ENCODE data around the gene FGD3. TPM values are rescaled to one million over a fixed set of nuclear protein-coding genes. Genes with fewer than 3 reads are reported as not detected.

FGD3 gene
- total RNA-seq, 1 experiment from 2014 or later = 26.6 TPM

- Mint-ChIP-seq H3K4me3 (ENCODE audit: unreplicated experiment) (no peak overlapping the region), H3K27me3 (ENCODE audit: insufficient read depth, unreplicated experiment) (no peaks in the 10 kb centered on the region), H3K9me3 (ENCODE audit: unreplicated experiment) (no peaks in the 10 kb centered on the region), H3K4me1 (ENCODE audit: low read depth, unreplicated experiment) (no peaks in the 10 kb centered on the region), H3K27ac (ENCODE audit: unreplicated experiment) (no peak overlapping the region), H3K36me3 (ENCODE audit: insufficient read depth, unreplicated experiment) (peaks cover 7% of the 10 kb centered on the region)
- Histone ChIP-seq H3K4me1 (no peaks in the 10 kb centered on the region), H3K27me3 (replicated peaks; ENCODE audit: control insufficient read depth, insufficient read depth, low read length) (no peaks in the 10 kb centered on the region), H3K36me3 (ENCODE audit: control insufficient read depth, insufficient read depth, low read length) (no peaks in the 10 kb centered on the region; the same call in 1 of the 2 replicates), H3K4me3 (ENCODE audit: low read depth, low read length) (no peak overlapping the region), H3K9me3 (no peaks in the 10 kb centered on the region)
- CTCF ChIA-PET = no interaction called here
- TF ChIP-seq CTCF (IDR thresholded peaks at IDR 0.05; ENCODE audit: insufficient read depth in 1 of 2, low read depth in 1 of 2, low read length in 1 of 2, severe bottlenecking in 1 of 2, unreplicated experiment in 1 of 2) = no peak
- no TSS peak for BruUV-seq (replicated peaks)
- intact Hi-C loops (cut with micrococcal nuclease; ENCODE audit: unreplicated experiment) = no loop called here
- no peak for DNase-seq
- POLR2A ChIA-PET = no interaction called here
Measured at GRCh38 chr9:93030642-93031628, 83.6 kb downstream of the FGD3 start.

DNA sequence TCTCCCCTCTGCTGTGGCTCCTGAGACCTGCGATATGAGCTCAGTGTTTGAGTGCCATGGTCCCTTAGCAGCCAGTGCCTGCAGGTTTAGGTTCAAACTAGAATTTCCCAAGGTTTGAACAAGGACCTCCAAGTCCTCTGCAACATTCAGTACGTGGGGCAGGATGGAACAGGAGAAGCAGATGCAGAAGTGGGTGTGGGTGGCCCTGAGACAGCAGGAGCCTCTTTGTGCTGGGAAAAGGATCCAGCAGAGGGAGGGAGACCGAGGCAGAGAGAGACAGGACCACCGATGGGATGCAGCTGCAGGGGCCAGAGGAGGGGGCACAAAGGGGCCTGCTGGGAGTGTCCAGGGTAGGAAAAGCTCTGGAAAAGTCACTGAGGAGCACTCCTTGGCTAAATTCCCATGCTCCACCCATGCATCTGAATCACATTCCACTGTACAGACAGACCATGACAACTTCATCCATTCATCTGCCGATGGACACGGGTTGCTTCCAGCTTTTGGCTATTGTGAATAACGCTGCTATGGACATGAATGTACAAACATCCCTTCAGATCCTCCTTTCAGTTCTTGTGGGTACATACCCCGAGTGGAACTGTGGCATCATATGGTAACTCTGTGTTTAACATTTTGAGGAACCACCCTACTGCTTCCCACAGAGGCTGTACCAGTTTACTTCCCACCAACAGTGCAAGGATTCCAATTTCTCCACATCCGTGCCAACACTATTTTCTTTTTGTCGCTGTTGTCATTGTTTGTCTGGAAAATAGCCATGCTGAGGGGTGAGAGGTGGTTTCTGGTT is 84.5 kb downstream of the FGD3 start:
- POLR2A ChIA-PET = no interaction called here
- Mint-ChIP-seq H3K4me3 (ENCODE audit: unreplicated experiment) (no peak overlapping the region), H3K4me1 (ENCODE audit: low read depth, unreplicated experiment) (no peaks in the 10 kb centered on the region), H3K36me3 (ENCODE audit: insufficient read depth, unreplicated experiment) (peaks cover 7% of the 10 kb centered on the region), H3K9me3 (ENCODE audit: unreplicated experiment) (no peaks in the 10 kb centered on the region), H3K27ac (ENCODE audit: unreplicated experiment) (no peak overlapping the region), H3K27me3 (ENCODE audit: insufficient read depth, unreplicated experiment) (no peaks in the 10 kb centered on the region)
- intact Hi-C loops (cut with micrococcal nuclease; ENCODE audit: unreplicated experiment) = no loop called here
- Histone ChIP-seq H3K9me3 (no peaks in the 10 kb centered on the region), H3K4me3 (ENCODE audit: low read depth, low read length) (no peak overlapping the region), H3K4me1 (no peaks in the 10 kb centered on the region), H3K27me3 (replicated peaks; ENCODE audit: control insufficient read depth, insufficient read depth, low read length) (no peaks in the 10 kb centered on the region), H3K36me3 (ENCODE audit: control insufficient read depth, insufficient read depth, low read length) (no peaks in the 10 kb centered on the region; the same call in 1 of the 2 replicates)
- CTCF ChIA-PET = no interaction called here
- BruUV-seq (replicated peaks) = no TSS peak
- TF ChIP-seq CTCF (IDR thresholded peaks at IDR 0.05; ENCODE audit: insufficient read depth in 1 of 2, low read depth in 1 of 2, low read length in 1 of 2, severe bottlenecking in 1 of 2, unreplicated experiment in 1 of 2) = no peak
- no peak for DNase-seq

DNA sequence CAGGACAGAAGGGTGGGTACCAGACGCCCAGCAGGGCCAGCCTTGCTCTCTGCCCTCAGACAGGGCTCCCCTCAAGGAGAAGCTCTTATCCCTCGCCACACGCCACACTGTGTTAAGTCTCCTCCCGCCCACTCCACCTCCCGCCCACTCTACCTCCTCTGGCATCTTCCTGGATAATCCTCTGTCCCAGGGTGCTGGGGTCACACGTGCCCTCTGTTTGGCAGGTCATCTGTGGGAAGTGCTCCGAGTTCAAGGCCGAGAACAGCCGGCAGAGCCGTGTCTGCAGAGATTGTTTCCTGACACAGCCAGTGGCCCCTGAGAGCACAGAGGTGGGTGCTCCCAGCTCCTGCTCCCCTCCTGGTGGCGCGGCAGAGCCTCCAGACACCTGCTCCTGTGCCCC is 85.2 kb downstream of the FGD3 start:
- CTCF ChIA-PET = no interaction called here

More for the DNA sequence above, 85.2 kb downstream of the FGD3 start:
- Histone ChIP-seq H3K4me1 (no peaks in the 10 kb centered on the region), H3K27me3 (replicated peaks; ENCODE audit: control insufficient read depth, insufficient read depth, low read length) (no peaks in the 10 kb centered on the region), H3K9me3 (no peaks in the 10 kb centered on the region), H3K36me3 (ENCODE audit: control insufficient read depth, insufficient read depth, low read length) (no peaks in the 10 kb centered on the region; the same call in 1 of the 2 replicates), H3K4me3 (ENCODE audit: low read depth, low read length) (no peak overlapping the region)
- POLR2A ChIA-PET = no interaction called here
- H3K9me3 Mint-ChIP-seq (ENCODE audit: unreplicated experiment) = no peaks in the 10 kb centered on the region
- no peaks in the 10 kb centered on the region for H3K27me3 Mint-ChIP-seq (ENCODE audit: insufficient read depth, unreplicated experiment)
- H3K27ac Mint-ChIP-seq (ENCODE audit: unreplicated experiment) = no peak overlapping the region
- TF ChIP-seq CTCF (IDR thresholded peaks at IDR 0.05; ENCODE audit: insufficient read depth in 1 of 2, low read depth in 1 of 2, low read length in 1 of 2, severe bottlenecking in 1 of 2, unreplicated experiment in 1 of 2) = no peak
- peaks cover 7% of the 10 kb centered on the region for H3K36me3 Mint-ChIP-seq (ENCODE audit: insufficient read depth, unreplicated experiment)
- BruUV-seq (replicated peaks) = no TSS peak
- intact Hi-C loops (cut with micrococcal nuclease; ENCODE audit: unreplicated experiment) = no loop called here
- H3K4me1 Mint-ChIP-seq (ENCODE audit: low read depth, unreplicated experiment) = no peaks in the 10 kb centered on the region
- DNase-seq = no peak
- H3K4me3 Mint-ChIP-seq (ENCODE audit: unreplicated experiment) = no peak overlapping the region
